GM08714 (cell line): Measurements from ENCODE around the gene LETM1.

Experiments used
- H3K4me3 ChIP-seq: fragments of 200-500 bp; sonication (Bioruptor generic); 2 replicates; pipeline ENCODE4 v1.5.1; 2014; ENCODE audit warnings: mild to moderate bottlenecking, low read length, inconsistent platforms
- ZNF274 ChIP-seq: IDR thresholded peaks from 2 replicates; pipeline ENCODE4 v1.6.1; 2012; ENCODE audit warnings: mild to moderate bottlenecking, low read depth, low read length

LETM1 gene

GRCh38 chr4:1831331-1831730 is 24.6 kb downstream of the LETM1 start:
- no peak overlapping the region for H3K4me3 ChIP-seq
- no peak for TF ChIP-seq ZNF274

DNA sequence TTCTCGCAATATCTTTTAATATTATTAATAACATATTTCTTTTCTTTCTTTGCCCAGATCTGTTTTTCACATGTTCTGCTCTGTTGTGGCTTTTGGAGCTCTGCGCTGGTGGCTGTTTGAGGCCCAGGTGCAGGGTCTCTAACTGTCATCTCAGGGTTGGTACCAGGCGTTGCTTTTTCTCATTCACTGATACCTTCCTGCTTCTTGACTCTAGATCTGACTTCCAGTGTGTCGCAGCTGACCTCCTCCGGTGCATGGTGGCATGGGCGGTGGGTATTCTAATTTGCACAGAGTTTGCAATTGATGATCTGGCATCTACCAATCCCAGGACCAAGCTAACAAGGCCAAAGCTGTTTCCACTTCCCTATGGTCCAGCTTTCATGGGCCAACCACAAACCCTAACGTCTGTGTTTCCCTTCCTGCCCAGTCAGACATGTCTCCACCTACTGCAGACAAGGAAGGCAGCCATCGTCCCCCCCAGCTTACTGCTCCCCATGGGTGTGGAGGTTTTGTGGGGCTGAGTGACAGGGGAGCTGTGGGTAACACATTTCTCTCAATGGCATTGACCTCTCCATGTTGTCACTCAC is 25.2 kb downstream of the LETM1 start:
- TF ChIP-seq ZNF274, result no peak
- no peak overlapping the region for H3K4me3 ChIP-seq

- no peak overlapping the region for H3K4me3 ChIP-seq
Measured at GRCh38 chr4:1830234-1830633, 25.7 kb downstream of the LETM1 start.

GRCh38 chr4:1826531-1827350 is 29.2 kb downstream of the LETM1 start:
- no peak overlapping the region for H3K4me3 ChIP-seq
- TF ChIP-seq ZNF274, result no peak

More at GRCh38 chr4:1830234-1830633, 25.7 kb downstream of the LETM1 start:
- TF ChIP-seq ZNF274, result no peak

DNA sequence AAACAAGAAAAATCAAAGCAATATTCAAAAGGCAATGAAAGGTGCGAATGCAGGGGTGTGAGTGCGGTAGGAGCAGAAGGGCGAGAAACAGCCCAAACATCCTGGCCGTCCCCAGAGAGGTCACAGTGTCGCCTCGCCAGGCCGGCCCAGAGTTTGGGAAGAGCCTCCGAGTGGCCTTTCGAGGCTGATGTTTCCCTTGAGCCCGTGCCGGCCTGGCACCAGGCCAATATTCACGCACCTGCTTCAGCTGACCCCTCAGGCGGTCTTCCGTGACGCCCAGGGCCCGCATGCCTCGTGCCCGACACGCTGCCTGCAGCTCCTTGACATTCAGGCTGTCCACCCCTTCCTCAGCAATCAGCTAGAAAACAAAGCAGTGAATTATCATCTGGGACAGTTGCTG is 30.6 kb downstream of the LETM1 start:
- no peak overlapping the region for H3K4me3 ChIP-seq
- no peak for TF ChIP-seq ZNF274

- no peak for TF ChIP-seq ZNF274
- H3K4me3 ChIP-seq, result no peak overlapping the region
Measured at GRCh38 chr4:1824746-1825145, 31.2 kb downstream of the LETM1 start.

DNA sequence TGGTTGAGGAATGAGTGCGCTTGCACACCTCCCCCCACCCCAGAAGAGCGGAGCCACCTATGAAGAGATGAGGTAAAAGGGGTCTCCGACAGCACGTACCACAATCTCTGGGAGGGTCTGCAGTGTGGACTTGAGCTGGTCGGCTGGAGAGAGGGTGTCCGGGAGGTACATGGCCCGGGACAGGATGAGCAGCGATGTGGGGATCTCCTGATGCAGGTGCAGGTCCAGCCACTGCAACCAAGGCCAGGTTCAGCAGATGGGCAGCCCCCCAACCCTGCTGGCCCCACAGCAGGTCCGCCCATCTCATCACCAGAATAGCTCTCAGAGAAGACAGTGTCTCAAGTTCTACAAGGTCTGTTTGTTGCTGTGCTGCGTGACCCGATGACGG is 32.4 kb downstream of the LETM1 start:
- TF ChIP-seq ZNF274, result no peak
- H3K4me3 ChIP-seq, result no peak overlapping the region

DNA sequence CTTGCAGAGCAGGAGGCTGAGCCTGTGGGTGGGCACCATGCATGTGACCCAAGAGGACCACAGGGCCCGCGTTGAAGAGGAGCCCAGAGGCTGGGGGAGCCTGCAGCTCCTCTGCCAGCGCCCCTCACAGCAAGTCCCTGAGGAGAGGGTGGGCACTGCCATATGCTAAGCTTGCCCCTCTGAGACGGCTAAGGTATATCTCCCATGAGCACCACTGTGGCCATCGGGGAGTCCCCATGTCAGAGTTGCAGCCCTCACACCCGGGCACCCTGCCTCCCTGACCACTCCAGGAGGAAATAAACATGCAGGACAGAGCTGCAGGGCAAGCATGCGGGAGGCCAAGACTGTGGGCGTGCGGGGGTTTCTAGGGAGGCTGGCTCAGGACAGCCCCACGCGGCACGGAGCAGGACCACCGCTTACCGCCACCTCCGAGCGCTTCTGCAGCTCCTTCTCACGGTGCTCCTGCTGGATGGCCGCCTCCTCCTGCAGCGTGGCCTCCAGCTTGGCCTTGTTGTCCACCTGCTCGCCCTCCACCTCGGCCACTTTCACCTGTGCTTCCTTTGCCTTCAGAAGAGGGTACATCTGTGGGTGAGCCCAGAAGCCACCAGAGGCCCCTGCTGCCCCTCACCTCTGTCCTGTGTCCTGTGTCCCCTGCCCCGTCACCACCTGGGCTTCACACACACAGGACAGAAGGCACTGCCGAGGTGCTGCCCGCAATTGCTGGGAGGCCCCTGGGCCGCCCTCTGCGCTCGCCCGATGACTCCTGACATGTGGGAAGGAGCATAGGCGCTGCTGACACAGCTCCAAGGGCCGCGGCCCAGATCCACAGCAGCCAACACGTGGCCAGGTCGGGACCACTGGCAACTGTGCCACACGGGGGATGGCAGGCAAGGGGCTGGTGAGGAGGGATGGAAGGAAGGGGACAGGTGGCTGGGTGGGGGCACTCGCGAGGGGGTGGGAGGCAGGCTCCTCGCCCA is 33.1 kb downstream of the LETM1 start:
- no peak overlapping the region for H3K4me3 ChIP-seq
- TF ChIP-seq ZNF274, result no peak

- TF ChIP-seq ZNF274, result no peak
- H3K4me3 ChIP-seq, result no peak overlapping the region
Measured at GRCh38 chr4:1821679-1822567, 34.0 kb downstream of the LETM1 start.

DNA sequence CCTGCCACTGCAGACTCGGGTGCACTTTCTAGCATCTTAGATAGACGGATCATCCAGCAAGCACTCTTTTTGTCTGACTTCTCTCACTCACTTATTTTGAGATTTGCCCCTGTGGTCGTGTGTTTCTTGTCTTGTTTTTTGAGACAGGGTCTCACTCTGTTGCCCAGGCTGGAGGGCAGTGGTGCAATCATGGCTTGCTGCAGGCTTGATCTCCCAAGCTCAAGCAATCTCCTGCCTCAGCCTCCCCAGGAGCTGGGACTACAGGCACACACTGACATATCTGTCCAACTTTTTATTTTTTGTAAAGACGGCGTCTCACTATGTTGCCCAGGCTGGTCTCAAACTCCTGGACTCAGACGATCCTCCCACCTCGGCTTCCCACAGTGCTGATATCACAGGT is 36.1 kb downstream of the LETM1 start:
- no peak overlapping the region for H3K4me3 ChIP-seq
- TF ChIP-seq ZNF274, result no peak

DNA sequence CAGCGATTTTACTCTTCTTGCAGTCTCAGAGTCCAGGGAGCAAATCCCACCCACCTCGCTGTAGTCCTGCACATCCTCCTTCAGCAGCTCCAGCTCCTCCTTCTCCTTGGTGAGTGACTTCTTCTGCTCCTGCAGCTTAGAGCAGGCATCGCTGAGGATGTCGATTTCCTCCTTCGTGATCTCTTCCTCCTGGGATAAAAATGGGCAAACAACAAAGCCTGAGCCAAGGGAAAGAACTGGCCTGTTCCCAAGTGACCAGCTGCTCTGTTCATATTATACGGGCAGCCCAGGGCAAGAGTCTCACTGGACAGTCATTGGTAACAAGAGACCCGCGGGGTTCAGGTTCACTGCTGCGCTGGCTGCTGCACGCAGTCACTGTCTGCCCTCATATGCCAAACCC is 36.7 kb downstream of the LETM1 start:
- no peak for TF ChIP-seq ZNF274

GRCh38 chr4:1815997-1816860 is 39.7 kb downstream of the LETM1 start:
- no peak for TF ChIP-seq ZNF274
- no peak overlapping the region for H3K4me3 ChIP-seq

More for the DNA sequence above, 36.7 kb downstream of the LETM1 start:
- no peak overlapping the region for H3K4me3 ChIP-seq
